ENCODE data around the gene TFR2. TPM values are rescaled to one million over a fixed set of nuclear protein-coding genes. Genes with fewer than 3 reads are reported as not detected.
A peak's percentile ranks its signal among the peaks of the same experiment; 100 is the strongest.

TFR2 gene
- total and polyA plus RNA-seq, 9 of the 15 experiments (the other 6 are each of a cell fraction or from before 2014, with no cell fraction given): 3.8 to 123 (median 51.1) TPM

GRCh38 chr7:100585511-100586265 is 55.7 kb downstream of the TFR2 start, which contains the start of gene LRCH4 (continued):
- TF ChIP-seq ZNF512 (tag; IDR thresholded peaks at IDR 0.05) (0 out of 2 replicates have a peak, but pooled peaks have one; percentile 41), MAZ (CRISPR knock-in tag; conservative IDR thresholded peaks at IDR 0.05 in 1 of 2, IDR thresholded peaks at IDR 0.05 in 1 of 2) (peak; percentile 99 to 100), KDM4B (IDR thresholded peaks at IDR 0.05; ENCODE audit: borderline replicate concordance in 2 of 2, low read depth in 1 of 2) (peak in 1 of 2 experiments; percentile 89; a peak in 2 of 4 replicates), SUPT5H (IDR thresholded peaks at IDR 0.05) (peak; percentile 99), RNF2 (IDR thresholded peaks at IDR 0.05) (peak; percentile 89; the same call in 1 of the 2 replicates), BRD9 (IDR thresholded peaks at IDR 0.05; ENCODE audit: low read depth, partially characterized antibody) (no peak), ARID4B (CRISPR knock-in tag; IDR thresholded peaks at IDR 0.05) (peak; percentile 67), MTA1 (IDR thresholded peaks at IDR 0.05; ENCODE audit: borderline replicate concordance) (no peak), CHD1 (IDR thresholded peaks at IDR 0.05; ENCODE audit: low read length) (peak; percentile 99), FOXM1 (IDR thresholded peaks at IDR 0.05; ENCODE audit: low read depth) (no peak; the same call in 1 of the 2 replicates), FOXM1 (CRISPR knock-in tag; IDR thresholded peaks at IDR 0.05; ENCODE audit: low read depth) (peak; percentile 92), GTF2F1 (IDR thresholded peaks at IDR 0.05; ENCODE audit: low read depth, low read length) (peak; percentile 27; the same call in 1 of the 2 replicates), ZNF511 (CRISPR knock-in tag; IDR thresholded peaks at IDR 0.05) (peak; percentile 70), MAX (CRISPR knock-in tag; IDR thresholded peaks at IDR 0.05) (peak; percentile 62; the same call in 1 of the 2 replicates), HOMEZ (CRISPR knock-in tag; IDR thresholded peaks at IDR 0.05) (0 out of 2 replicates have a peak, but pooled peaks have one; percentile 55), U2AF1 (optimal IDR thresholded peaks at IDR 0.05; ENCODE audit: low read depth, low read length) (peak; percentile 95), MYC (IDR thresholded peaks at IDR 0.05; ENCODE audit: low read depth, low read length) (peak; percentile 67; the same call in 1 of the 2 replicates), MYC (CRISPR knock-in tag; IDR thresholded peaks at IDR 0.05; ENCODE audit: borderline replicate concordance, low read depth) (peak; percentile 87; the same call in 1 of the 2 replicates), KDM1A (IDR thresholded peaks at IDR 0.05) (no peak)

Measured in K562 (cell line).